ENCODE measurements around the gene ZMIZ1.

ZMIZ1 gene

DNA sequence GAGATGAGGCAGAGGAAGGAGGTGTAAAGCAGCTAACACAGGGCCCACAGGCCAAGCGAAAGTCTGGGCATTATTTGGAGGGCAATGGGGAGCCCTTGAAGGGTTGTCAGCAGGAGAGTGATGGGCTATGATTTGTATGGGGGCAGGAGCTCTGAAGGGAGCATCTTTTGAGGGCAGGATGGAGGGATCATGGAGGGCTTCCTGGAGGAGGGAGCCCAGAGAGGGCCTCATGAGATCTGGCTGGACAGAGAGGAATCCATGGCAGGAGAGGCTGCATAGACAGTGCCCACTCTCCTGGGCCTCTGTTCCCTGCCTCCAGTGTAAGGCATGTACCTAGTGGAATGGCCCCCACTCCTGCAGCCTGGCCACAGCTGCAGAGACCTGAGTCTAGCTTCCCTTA lies 141.9 kb downstream of the ZMIZ1 start:
- no peak for DNase-seq

DNA sequence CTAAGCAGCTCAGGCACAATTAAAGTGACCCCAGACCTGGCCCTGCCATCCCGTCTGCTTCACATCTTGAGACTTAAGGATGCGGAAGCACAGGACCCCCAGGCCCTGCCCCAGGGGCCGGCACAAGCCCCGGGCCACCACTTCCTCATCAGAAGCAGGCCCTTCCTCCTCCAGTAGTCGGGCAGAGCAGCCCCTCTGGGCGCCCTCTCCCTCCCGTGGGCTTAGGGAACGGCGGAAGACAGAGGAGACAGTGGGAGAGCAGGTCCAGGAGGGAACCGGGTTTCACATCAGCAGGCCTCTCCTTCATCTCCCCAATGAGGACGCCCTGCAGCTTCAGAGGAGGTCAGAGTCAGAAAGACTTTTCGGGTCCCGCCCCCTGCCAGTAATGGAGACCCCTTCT lies 142.8 kb downstream of the ZMIZ1 start:
- no peak for DNase-seq

DNA sequence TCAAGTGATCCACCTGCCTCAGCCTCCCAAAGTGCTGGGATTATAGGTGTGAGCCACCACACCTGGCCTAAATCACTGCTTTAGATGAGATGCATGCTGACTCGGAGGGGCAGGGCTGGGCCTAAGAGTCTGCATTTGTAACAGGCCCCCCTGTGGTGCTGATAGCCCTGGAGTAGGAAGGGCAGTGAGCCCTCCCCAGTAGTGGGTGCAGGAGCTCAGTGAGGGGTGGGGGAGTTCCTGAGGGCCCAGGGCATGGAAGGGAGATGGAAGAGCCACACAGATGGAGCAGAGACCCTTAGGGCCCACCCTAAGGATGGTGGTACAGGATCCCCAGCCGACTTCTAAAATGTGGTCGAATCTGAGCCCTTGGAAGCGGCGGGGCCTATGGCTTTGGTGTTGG lies 146.8 kb downstream of the ZMIZ1 start:
- DNase-seq: no peak

DNA sequence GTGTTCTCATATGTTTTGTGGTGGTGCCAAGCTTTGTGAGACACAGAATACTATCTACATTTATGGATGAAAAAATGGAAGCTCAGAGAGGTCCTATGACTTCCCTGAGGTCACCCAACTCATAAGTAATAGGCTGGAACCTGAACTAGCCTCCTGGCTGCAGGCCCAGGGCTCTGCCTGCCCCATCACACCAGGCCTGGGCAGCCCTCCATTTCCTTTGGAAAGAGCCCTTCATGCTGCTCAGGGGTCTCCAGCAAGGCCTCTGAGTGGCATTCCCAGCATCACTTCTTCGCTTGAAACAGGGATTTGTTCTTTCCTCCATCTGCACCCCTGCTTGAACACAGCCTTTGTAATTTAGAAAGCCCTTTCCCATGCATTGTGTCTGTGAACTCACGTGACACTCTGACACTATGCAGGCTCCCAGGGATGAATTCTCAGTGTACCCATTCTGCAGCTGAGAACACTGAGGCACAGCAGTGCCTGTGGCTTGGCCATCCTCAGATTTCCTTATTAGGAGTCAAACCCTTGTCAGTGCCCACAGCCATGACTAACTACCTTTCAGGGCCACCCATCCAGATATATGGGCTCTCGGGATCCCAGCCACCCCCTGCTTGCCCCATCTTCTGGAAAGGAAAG lies 150.7 kb downstream of the ZMIZ1 start:
- DNase-seq: no peak

DNA sequence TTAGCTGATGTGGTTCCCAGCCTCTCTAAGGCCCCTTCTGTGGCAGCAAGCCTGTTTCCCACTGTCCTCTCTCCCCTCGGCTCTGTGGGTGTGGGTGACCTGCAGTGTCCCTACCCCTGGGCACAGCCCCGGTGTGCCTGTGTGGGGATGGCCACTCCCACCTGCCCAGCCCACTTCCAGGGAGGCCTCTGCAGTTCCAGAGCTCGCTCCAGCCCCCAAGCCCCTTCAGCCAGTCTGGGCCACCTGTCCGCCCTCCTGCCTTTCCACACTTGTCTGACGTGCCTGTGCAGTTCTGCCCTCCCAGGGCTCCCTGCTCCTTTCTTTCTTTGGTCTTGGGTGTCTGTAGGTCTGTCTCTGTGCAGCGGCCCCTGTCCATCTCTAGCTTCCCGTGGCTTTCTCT lies 151.5 kb downstream of the ZMIZ1 start:
- DNase-seq: no peak

DNA sequence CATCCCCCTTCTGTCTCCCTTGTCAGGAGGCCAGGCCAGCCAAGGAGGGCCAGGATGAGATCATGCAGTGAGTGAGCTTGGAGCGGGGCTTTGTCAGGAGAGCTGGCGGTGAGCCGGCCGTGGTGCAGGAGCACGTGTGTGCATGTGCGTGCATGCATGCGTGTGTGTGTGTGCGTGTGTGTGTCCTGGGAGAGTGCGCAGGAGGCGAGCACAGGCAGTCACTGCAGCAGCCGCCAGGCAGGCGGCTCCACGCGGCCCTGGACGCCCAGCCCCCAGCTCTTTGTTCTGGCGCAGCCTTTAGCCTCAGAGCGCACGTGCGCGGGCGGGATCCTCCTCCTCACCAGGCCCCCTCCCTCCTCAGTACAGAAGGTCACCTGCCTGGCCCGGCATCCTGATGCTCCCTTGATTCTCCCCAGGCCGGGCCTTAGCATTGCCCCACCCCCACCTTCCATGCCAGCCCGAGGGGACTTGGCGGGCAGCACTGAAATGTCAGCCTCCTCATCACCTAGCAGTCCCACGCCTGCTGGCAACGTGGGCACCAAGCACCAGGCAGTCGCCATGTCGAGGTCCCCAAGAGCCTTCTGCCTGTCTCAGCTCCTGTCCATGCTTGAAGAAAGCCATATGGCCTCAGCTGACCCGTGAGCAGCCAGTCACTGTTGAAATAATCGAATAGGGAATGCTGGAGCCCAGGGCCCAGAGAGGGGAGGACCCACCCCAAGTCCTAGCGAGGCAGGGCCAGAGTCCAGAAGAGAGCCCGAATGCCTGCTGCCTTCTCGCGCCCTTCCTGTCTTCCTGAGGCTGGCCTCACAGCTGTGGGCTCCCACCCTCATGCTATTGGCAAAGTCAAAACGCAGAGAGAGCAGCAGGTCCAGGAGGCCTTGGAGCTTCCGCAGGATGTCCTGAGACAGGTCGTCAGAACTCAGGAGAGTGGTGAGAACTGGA lies 152.6 kb downstream of the ZMIZ1 start:
- DNase-seq: peak; percentile 74

DNA sequence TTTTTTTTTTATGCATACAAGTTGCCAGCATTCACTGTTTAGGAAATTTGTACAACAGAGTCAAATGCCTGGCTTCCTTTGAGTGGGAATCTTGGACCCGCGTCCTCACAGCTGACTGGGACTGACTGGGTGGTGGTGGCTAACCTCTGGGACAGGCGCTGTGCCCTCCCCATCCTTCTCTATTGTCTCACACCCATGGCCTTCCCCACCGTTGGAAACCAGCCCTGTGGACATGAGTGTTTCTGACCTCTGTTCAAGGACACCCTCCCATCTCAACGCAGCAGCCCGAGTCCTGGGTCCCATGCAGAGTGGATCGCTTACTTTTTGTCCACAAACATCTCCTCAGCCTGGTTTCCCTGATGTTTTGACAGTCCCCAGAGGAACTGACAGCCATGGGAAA lies 153.4 kb downstream of the ZMIZ1 start:
- DNase-seq: no peak

DNA sequence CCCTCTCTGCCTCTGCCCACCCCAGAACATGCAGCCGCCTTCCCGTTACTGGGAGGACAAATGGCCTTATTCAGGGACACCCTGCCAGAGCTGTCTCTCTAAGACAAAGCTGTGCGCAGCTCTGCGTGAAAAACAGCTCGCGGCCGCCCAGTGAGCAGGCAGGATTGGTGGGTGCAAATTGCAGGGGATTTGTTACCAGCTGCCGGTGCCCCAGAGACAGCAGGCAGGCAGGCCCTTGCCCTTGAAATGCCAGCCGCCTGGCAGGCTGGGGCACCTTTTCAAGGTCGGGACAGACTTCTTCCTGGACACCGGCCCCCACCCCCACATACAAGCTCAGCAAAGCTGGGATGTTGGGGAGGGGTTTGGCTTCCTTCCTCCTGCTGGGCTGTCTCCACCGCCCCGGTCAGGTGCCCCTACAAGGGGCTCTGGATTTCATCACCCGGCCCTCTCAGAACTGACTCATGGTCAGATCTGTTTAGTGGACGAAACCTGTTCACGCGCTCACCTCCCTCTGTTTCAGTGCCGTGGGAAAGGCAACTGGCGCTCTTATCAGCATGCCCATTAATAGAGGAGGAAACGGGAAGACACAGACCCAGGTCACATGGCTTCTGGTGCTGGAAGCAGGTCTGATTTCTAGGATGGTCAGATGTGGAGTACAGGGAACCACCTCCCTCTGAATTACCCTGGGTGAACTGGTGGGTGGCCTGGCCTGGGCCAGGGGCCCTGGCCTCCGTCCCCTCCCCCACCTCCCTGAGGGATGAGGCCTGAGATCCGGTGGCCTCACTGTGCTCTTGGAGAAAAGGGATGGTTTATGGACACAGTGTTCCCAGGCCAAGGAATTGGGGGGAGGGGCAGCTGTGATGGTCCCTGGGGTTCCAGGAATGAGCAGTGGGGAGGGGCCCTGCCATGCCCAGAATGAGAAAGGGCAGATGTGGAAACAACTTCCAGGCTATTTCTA lies 154.6 kb downstream of the ZMIZ1 start:
- no peak for DNase-seq

DNA sequence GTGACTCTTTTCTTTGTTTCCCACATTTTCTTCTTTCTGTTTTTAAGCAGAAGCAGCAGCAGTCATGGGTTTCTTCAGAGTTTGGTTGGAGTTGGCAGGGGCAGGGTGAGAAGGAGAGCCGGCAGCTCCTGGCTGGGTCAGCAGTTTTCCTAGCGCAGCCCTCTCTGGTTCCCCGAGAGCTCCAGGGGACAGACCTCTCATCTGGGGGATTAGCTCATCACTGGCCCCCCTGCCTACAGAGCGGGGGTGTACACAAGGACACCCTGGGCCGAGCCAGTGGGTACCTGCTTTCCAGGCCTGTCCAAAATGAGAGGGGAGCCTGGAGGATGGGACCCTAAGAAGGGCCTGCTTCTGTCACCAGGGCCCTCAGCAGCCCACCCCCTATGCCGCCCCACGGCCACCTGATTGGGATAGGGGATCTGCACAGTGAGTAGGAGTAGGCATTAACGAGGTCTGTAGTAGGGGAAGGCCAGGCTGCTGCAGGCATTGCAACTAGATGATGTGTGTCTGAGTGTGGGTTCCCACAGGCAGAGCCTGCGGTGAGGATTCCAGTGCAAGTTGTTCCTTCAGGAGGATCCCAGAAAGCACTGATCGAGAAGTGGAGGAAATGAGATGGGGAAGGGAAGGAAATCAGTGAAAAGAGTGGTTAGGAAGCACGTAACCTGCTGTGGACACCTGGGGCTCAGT lies 155.6 kb downstream of the ZMIZ1 start:
- DNase-seq: no peak

DNA sequence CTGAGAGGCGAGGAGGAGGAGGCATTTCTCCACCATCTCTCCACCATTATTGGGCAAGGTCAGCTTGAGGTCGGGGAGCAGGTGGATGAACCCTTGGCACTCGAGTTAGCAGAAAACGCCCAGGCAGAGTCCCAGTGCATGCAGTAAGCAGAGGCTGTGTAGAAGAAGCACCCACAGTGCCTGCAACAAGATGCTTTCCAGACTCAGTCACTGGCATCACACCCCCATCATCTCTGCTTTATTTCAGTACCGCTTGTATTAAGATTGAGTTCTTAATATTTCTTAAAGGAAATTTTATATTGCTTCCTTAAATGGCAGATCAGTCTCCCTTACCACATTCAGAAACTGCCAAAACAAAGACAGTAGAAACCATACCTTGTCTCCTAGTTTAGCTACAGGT lies 156.2 kb downstream of the ZMIZ1 start:
- no peak for DNase-seq

DNA sequence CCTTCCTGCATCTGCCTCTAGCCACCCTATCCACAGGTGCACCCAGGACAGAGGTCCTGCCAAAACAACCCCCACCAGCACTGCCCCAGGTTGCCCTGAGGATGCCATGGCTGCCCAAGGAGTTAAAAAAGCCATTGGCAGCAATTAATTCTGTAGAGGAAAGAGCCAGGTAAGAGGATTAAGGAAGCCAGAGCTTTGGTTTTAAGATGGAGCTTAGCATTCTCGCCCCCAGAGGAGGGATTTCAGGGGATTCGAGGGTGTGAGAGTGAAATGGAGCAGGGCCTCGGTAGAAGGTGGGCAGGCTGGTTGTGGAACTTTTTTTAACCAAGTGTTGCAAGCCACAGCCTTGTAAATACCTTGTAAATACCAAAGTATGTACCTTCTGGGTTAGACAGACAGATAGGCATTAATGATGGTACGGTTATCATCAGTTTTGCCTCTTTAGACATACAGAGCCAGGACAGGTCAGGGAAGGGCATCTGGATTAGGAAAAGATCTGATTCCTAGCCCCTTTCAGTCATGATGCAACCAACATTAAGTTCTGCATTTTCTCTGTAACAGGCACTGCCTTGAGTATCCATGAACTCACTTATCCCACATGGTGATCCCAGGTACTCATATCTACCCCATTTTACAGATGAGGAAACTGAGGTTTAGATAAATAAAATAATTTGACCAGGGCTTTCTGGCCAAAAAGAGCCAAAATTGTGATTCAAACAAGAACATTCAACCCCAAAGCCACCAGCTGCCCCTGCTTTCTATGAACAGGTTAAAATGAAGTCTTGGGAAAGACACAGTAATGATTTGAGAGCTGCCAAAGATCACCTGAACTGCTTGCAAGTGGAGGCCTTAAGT lies 157.9 kb downstream of the ZMIZ1 start:
- DNase-seq: no peak

DNA sequence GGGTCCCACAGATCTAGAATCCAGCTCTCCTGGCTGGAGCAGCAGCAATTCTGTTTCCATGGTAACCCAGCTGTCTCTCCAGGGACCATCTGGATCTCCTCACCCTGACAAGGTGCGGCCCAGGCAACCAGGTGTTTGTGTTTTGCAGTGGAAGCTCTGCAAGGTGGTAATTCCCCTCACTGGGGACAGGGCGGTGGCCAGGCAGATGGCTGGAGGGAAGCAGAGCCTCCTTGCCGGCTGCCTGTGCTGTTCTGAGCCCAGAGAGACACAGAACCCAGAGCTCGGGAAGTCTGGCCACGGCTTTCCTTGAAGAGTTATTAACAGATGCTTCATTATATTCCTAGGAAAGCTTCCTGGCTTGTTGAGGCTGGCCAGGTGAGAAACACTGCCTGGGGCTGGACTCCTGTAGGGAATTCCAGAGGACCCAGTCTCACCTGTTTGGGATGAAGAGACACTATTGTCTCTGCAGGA lies 160.3 kb downstream of the ZMIZ1 start:
- DNase-seq: no peak

DNA sequence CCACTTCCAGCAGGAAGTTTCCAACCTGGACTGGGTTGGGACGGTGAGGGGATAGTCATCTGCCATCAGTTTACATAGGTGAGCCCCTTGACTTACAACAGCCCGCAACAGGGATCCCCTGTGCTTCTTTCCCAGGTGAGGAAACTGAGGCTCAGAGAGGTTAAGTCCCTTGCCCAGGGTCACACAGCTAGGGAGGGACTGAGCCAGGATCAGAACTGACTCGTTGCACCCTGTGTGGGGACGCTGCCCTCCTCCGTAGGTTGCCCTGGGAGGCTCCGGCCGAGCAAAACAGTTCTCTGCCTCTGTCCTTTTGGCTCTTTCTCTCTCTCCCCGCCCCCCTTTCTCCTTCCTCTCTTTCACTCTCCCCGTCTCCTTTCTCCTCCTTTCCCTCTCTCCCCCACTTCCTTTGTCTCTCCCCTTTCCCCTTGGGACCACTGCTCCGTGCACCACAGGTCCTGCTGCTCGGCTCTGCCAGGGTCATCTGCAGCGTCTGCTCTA lies 161.1 kb downstream of the ZMIZ1 start:
- DNase-seq: no peak

DNA sequence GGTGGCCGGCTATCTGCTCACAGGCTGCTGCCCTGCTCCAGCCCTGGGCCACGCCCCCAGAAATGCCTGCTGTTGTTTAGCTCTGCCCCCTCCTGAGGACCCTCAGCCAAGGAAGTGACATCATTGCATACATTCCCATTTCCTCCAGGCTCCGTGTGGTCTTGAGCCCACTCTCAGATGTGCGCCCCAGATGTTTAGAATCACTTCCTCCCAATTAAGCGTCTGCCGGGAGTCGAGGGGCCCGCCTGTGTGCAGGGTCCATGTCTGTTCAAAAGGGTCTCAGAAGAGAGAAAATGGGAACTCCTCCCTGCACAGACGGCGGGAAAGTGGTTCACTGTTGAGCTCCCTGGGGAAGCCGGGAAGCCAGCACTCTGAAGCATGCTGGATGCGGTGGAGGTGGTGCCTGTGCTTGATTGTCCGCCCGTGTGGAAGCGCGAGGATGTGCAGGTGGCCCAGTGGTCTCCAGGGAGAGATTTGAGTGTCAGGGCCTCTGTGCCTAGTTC lies 161.6 kb downstream of the ZMIZ1 start:
- no peak for DNase-seq

DNA sequence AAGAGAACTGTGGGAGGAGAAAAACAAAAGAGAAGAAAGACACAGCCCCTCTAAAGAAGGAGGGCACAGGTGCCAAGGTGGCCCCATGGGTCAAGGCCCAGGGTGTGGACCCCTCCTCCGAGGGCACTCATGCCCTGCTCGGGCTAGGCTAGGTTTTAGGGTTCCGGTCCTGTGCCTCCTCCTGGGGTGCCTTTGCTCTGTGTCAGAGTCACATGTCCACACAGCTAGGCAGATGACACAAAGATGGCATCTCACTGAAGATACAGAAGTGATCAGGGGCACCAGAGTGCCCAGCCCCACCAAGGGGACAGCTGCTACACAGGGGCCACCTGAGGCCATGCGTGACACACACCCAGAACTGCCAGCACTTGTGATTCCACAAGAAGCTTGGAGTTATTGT lies 162.1 kb downstream of the ZMIZ1 start:
- no peak for DNase-seq

DNA sequence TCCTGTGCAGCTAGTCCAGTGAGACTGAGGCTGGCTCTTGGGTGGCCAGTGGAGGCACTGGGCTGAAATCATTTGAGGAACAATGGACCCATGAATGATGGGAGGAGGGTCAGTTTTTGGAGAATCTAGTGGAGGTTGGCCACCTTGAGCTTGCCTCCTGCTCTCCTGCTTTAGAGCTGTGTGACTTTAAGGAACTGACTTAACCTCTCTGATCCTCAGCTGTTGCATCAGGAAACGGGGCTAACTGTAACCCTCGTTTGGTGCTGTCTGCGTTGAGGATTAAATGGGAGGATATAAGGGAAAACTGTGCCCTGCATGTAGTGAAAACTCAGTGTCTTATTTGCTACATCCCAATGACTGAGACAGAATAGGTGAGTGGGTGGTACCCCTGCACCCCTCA lies 163.1 kb downstream of the ZMIZ1 start:
- no peak for DNase-seq

DNA sequence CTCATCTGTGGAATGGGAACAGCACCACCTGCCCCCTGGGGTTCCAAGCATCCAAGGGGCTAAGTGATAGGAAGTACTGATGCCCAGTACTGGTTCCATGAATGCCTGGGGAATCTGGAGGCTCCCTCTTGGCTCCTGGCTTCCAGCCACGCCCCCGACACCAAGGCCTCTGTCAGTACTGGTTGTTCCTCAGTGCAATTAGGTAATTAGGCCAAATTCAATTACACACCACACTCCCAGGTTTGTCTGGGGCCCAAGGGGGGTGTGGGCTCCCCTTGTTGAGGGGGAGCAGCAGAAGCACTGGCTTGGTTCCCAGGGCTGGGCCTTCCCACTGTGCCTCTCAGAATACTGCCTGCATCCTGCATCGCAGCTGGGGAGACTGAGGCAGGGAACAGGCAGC lies 164.1 kb downstream of the ZMIZ1 start:
- DNase-seq: no peak

DNA sequence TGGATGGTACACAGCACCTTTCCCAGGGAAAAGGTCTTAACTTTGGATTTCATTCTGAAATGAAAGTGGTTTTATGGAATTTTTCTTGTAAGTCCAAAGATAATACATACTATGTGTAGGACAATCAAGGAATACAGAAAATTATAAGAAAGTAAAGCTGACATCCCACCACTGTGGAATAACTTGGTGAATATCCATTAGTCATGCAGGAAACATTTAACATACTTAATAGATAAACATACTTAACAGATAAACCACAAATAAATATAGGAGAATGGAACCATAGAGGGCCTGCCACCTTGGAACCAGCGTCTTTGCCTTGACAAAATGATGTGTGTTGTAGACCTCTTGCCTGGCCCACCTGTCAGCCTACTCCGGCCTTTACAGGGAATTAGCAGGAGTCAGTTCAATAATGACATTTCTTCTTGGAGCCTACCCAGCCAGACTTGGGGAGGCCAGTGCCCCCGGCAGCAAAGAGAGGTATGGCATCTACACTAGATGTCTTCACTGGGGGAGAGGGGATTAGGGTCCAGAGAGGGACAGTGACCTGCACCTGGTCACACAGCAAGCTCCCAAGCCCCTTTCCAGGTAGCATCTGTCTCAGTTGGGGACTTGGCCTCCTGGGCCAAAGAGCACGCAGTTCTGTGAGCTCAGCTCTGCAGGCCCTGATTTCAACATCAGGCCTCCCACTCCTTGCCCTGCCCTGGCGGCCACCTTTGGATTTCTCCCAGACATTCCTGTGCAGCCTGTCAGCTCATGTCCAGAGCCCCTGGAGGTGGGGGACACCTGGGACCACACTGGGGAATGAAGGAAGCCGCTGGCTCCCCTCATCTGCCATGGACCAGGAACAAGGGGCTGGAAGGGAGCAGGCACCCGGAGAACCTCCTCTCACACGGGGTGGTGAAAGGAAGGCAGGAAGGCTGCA lies 165.9 kb downstream of the ZMIZ1 start:
- no peak for DNase-seq

DNA sequence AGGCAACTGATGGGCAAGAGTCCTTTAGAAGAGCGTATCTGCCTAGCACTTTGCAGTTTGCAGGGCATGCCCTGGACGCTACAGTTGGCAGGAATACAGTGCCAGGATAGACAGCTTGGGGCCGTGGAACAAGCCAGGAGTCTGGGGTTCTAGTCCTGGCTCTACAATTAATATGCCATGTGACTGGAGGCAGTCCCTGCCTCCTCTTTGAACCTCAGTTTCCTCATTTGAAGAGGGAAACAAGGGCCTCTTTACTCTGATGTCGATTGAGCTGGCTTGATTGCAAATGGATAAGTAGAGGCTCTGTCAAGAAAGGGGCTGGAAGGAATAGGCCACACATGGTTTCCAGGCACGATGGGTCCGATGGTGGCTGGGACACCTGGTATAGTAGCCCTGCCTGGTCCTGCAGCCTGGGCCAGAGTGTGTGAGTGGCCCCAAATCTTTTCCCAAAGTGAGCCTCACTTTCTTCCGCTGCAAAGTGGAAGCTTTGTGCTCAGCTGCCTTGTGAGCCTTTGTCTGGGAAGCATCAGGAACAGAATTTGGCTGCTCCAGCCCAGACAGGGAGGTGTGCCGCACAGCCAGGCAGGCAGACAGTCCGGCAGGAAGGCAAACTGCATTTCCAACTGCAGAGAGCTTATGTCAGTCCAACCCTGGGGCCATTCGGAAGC lies 167.1 kb downstream of the ZMIZ1 start:
- no peak for DNase-seq

Data from fibroblast of skin of scalp (primary cell).